Neutrophil (primary cell): ENCODE results near the gene TNNC1.

ENCODE experiments used
- H3K27ac ChIP-seq: fragments of 200-600 bp; sonication (generic); 2 replicates; pipeline ENCODE4 v1.5.1; 2016; ENCODE audit warnings: mild to moderate bottlenecking, moderate library complexity
- H3K27me3 ChIP-seq: fragments of 200-600 bp; sonication (generic); 2 replicates; pipeline ENCODE4 v1.6.0; 2016; ENCODE audit warnings: mild to moderate bottlenecking
- H3K36me3 ChIP-seq: fragments of 200-600 bp; sonication (generic); 2 replicates; pipeline ENCODE4 v1.5.1; 2017
- H3K4me1 ChIP-seq, 2 experiments: fragments of 200-600 bp in 1 of 2; sonication (generic) in 1 of 2; 1 replicate in 1 of 2; 2 replicates in 1 of 2; pipeline versions ENCODE4 v1.5.1 to v1.6.1; 2013 to 2016; ENCODE audit warnings: low read depth in 1 of 2, low read length in 1 of 2, mild to moderate bottlenecking in 1 of 2, moderate library complexity in 1 of 2; ENCODE audit not compliant: control insufficient read depth in 1 of 2, insufficient read depth in 1 of 2
- H3K4me3 ChIP-seq, 2 experiments: fragments of 200-600 bp in 1 of 2; sonication (generic) in 1 of 2; 1 replicate in 1 of 2; 2 replicates in 1 of 2; pipeline ENCODE4 v1.5.1; 2013 to 2016; ENCODE audit warnings: low read depth in 1 of 2, low read length in 1 of 2, mild to moderate bottlenecking in 1 of 2, moderate library complexity in 1 of 2
- H3K9me3 ChIP-seq: fragments of 200-600 bp; sonication (generic); 2 replicates; pipeline ENCODE4 v1.5.1; 2016
- CTCF ChIP-seq: fragments of 200-600 bp; sonication (generic); IDR thresholded peaks from 2 replicates; pipeline ENCODE4 v1.5.1; 2016; ENCODE audit warnings: antibody characterized with exemption

TNNC1 gene

GRCh38 chr3:52446631-52447511 lies 7.0 kb downstream of the TNNC1 start:
- Histone ChIP-seq H3K9me3 (no peaks in the 10 kb centered on the region), H3K4me1 (no peaks in the 10 kb centered on the region), H3K27ac (no peak overlapping the region), H3K36me3 (no peaks in the 10 kb centered on the region), H3K27me3 (no peaks in the 10 kb centered on the region), H3K4me3 (no peak overlapping the region)
- TF ChIP-seq CTCF, result peak; percentile 94

GRCh38 chr3:52446042-52446441 lies 7.8 kb downstream of the TNNC1 start:
- H3K36me3 ChIP-seq, result no peaks in the 10 kb centered on the region
- no peak overlapping the region for H3K27ac ChIP-seq
- TF ChIP-seq CTCF, result no peak
- H3K4me1 ChIP-seq, result no peaks in the 10 kb centered on the region
- H3K27me3 ChIP-seq, result no peaks in the 10 kb centered on the region
- H3K9me3 ChIP-seq, result no peaks in the 10 kb centered on the region
- no peak overlapping the region for H3K4me3 ChIP-seq

GRCh38 chr3:52444860-52445793 lies 8.7 kb downstream of the TNNC1 start, which contains the start of gene SEMA3G:
Gene SEMA3G, minus strand, starts transcription at chr3:52445103. Its CDS starts 76 bp downstream, at chr3:52445027.
- no peak within 1 kb of the TSS for H3K4me3 ChIP-seq
- H3K27me3 ChIP-seq, result no peaks in the 10 kb centered on the region
- no peaks in the 10 kb centered on the region for H3K36me3 ChIP-seq
- H3K27ac ChIP-seq, result no peak within 1 kb of the TSS
- H3K9me3 ChIP-seq, result no peaks in the 10 kb centered on the region
- TF ChIP-seq CTCF, result peak; percentile 30
- no peaks in the 10 kb centered on the region for H3K4me1 ChIP-seq

GRCh38 chr3:52443791-52444687 lies 9.8 kb downstream of the TNNC1 start:
- H3K4me3 ChIP-seq, result no peak overlapping the region

More at GRCh38 chr3:52443791-52444687, 9.8 kb downstream of the TNNC1 start:
- no peak for TF ChIP-seq CTCF
- Histone ChIP-seq H3K4me1 (no peaks in the 10 kb centered on the region), H3K36me3 (no peaks in the 10 kb centered on the region), H3K27ac (no peak overlapping the region), H3K9me3 (no peaks in the 10 kb centered on the region), H3K27me3 (no peaks in the 10 kb centered on the region)
